LNCaP clone FGC (cell line): ENCODE measurements around the gene TSGA10IP.

ENCODE experiments used
- DNase-seq: peaks from one replicate; pipeline ENCODE4 v3.0.0-alpha.2; 2011; ENCODE audit warnings: low read depth
- H3K4me3 ChIP-seq: 2 replicates; pipeline ENCODE4 v1.5.1; 2011; ENCODE audit warnings: mild to moderate bottlenecking, low read depth, low read length, control low read depth
- TF ChIP-seq, protein P1 (sequence below): IDR thresholded peaks from 2 replicates; pipeline ENCODE4 v1.5.1; 2012; ENCODE audit warnings: mild to moderate bottlenecking; ENCODE audit not compliant: control insufficient read depth, insufficient read depth; ENCODE audit errors: extremely low read depth

The TSGA10IP gene

DNA sequence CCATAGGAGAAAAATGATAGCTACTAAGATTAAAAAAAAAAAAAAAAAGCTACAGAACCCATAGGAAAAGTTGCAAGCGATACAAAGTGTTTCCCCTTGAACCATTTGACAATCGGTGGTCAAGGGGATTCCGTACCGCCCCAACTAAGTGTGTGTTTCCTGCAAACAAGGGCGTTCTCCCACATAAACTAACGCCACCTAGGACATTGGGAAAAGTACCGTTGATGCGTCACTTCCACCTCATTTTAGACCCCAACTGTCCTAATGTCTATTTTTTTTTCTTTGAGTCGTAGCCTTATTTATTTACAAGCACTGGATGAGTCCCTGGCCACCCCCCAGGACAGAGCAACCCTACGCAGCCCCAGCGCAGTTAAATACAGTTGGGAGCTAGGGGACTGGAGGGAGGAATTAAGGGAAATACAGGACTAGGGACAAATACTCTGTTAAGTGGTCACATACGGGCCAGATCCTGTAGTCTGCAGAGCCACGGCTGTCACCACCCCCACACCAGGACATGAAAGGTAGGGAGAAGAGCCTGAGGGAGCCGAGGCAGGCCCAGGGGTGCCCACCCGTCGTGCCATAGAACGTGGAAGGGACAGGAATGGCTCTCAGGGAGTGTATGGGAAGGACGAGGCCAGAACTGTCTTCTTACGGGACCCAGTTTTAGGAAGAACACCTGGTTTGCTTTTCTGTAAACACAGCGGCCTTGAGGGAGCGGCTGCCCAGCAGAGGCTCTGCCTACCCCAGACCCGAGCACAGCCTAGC lies 37.7 kb downstream of the TSGA10IP start:
- TF ChIP-seq, protein P1, sequence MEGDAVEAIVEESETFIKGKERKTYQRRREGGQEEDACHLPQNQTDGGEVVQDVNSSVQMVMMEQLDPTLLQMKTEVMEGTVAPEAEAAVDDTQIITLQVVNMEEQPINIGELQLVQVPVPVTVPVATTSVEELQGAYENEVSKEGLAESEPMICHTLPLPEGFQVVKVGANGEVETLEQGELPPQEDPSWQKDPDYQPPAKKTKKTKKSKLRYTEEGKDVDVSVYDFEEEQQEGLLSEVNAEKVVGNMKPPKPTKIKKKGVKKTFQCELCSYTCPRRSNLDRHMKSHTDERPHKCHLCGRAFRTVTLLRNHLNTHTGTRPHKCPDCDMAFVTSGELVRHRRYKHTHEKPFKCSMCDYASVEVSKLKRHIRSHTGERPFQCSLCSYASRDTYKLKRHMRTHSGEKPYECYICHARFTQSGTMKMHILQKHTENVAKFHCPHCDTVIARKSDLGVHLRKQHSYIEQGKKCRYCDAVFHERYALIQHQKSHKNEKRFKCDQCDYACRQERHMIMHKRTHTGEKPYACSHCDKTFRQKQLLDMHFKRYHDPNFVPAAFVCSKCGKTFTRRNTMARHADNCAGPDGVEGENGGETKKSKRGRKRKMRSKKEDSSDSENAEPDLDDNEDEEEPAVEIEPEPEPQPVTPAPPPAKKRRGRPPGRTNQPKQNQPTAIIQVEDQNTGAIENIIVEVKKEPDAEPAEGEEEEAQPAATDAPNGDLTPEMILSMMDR = no peak
- no peak for DNase-seq
- no peak overlapping the region for H3K4me3 ChIP-seq

DNA sequence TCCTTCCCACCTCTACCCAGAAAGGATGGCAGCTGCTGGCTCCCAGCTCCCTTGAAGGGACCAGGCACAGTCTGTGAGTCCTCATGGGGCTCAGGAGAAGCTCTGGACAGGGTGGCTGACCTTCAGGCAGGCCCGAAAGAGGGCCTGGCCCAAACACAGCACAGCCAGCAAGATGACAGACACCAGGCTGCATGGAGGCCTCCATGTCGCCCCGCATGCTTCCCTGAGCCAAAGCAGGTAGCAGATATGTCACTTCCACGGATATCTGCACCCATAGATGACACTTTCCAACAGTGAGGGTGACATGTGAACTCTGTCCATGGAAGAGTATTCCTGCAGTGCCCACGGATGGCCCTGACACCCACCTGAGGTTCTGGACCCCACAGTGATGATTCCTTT lies 38.3 kb downstream of the TSGA10IP start:
- no peak overlapping the region for H3K4me3 ChIP-seq
- TF ChIP-seq, protein P1 = no peak
- DNase-seq = no peak

DNA sequence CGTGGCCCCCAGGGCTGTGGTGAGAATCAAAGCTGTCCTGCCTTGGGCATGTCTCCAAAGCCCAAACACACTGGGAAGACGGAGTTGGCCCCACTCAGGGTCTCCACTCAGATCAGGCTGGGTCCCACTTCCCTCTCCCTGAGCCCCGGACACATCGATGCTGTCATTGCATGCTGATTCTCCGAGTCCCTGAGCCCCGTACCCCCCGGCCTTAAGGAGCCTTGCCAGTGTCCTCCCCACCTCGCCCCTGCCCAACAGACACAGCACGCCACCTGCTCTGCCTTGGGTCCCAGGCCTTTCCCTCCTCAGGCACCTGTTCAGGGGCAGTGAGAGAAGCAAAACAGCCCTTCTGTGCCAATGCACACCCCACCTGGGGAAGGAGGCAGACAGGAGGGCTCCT lies 42.1 kb downstream of the TSGA10IP start:
- TF ChIP-seq, protein P1 = no peak
- DNase-seq = no peak
- H3K4me3 ChIP-seq = no peak overlapping the region

DNA sequence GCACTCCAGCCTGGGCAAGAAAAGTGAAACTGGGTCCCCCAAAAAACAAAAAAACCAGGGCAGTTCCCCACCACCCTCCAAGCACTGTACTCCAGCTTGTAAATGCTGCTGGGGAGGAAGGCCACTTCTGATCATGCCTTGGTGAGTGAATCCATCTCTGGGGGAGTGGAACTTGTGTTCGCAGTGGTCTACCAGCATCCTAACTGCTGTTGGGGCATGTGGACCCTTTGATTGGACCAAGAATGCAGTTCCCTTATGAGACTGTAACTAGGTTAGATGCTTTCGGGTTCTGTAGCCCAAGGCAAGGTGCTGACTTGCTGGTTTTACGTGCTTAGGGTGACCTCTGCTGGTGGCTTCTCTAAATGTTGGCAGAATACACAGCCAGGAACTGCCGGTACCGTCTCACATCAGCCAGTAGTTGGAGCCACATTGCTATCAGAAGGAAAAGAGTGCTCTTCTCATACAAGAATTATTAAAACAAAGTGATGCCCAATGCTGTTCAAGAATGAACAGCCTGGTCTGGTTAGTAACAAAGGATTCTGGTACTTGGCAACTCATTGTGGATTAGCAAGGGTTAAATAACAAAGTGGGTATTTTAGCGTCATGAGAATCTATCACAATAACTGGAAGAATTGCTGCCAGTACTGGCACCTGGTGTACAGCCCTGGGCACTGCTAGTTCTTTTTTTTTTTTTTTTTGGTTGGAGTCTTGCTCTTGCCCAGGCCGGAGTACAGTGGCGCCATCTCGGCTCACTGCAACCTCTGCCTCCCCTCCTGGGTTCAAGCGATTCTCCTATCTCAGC lies 43.7 kb downstream of the TSGA10IP start:
- H3K4me3 ChIP-seq = no peak overlapping the region
- DNase-seq = peak; percentile 94
- TF ChIP-seq, protein P1 = peak; percentile 100

DNA sequence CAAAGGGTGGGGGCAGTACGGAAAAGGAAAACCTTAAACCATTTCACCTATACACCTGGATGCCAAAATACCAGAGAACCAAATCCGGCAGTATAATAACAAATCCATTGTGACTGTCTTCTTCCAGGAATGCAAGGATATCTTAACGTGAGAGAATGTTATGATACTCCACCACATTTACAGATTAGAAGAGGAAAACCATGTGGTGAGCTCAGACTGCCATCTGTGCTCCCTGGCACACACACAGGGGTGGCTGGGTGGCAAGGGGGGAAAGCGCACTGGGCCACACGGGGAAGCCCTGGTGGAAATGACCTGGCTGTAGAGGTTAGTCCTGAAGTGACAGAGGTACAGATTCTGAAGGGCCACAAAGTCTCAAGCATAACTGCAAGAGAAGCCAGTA lies 46.8 kb downstream of the TSGA10IP start:
- TF ChIP-seq, protein P1 = no peak
- H3K4me3 ChIP-seq = no peak overlapping the region
- no peak for DNase-seq

DNA sequence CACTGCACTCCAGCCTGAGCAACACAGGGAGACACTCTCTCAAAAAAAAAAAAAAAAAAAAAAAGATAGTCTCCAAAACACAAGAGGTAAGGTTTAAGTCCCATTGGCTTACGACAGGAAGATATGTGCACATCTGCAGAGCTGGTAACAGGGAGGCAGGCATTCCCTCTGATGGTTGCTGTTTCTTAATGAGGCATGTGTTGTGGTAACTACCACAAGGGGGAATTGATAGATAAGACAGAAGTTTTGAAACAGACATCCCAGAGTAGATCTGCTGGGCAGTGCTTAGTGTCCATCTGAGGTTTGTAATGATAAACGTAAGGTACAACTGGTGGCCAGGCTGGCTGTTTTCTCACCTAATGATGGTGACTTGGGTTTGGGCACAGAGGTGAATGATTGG lies 52.0 kb downstream of the TSGA10IP start:
- no peak overlapping the region for H3K4me3 ChIP-seq
- no peak for DNase-seq
- TF ChIP-seq, protein P1 = no peak
